IPS-15b (cell line): ENCODE measurements around the gene MYOD1.
A peak's percentile ranks its signal among the peaks of the same experiment; 100 is the strongest.

ENCODE experiments used
- H3K27me3 ChIP-seq: one replicate; pipeline ENCODE4 v1.6.1; 2013; ENCODE audit warnings: low read length; ENCODE audit not compliant: control insufficient read depth, insufficient read depth
- H3K36me3 ChIP-seq: one replicate; pipeline ENCODE4 v1.6.1; 2013; ENCODE audit warnings: low read length; ENCODE audit not compliant: control insufficient read depth, insufficient read depth
- H3K4me1 ChIP-seq: one replicate; pipeline ENCODE4 v1.6.1; 2013; ENCODE audit warnings: mild to moderate bottlenecking, low read length; ENCODE audit not compliant: control insufficient read depth, insufficient read depth
- H3K4me3 ChIP-seq: one replicate; pipeline ENCODE4 v1.5.1; 2013; ENCODE audit warnings: low read depth, low read length
- H3K9ac ChIP-seq: one replicate; pipeline ENCODE4 v1.6.1; 2013; ENCODE audit warnings: low read depth, mild to moderate bottlenecking, low read length
- H3K9me3 ChIP-seq: one replicate; pipeline ENCODE4 v1.6.1; 2013; ENCODE audit warnings: mild to moderate bottlenecking, low read length; ENCODE audit not compliant: control insufficient read depth, insufficient read depth

The MYOD1 gene

GRCh38 chr11:17719028-17719937 lies at the start of gene MYOD1:
TSS of gene MYOD1 (plus strand) at chr11:17719571. CDS start at chr11:17719783, 212 bp downstream.
- Histone ChIP-seq H3K4me1 (peaks cover 3% of the 10 kb centered on the region), H3K4me3 (peak within 1 kb of the TSS; percentile 43)

GRCh38 chr11:17672469-17672868 lies 46.9 kb upstream of the MYOD1 start:
- Histone ChIP-seq H3K9ac (no peak overlapping the region), H3K4me1 (no peaks in the 10 kb centered on the region), H3K36me3 (no peaks in the 10 kb centered on the region), H3K27me3 (peaks cover 8% of the 10 kb centered on the region), H3K9me3 (no peaks in the 10 kb centered on the region), H3K4me3 (no peak overlapping the region)

More at GRCh38 chr11:17719028-17719937, at the start of gene MYOD1:
- H3K9me3 ChIP-seq = no peaks in the 10 kb centered on the region
- no peak within 1 kb of the TSS for H3K9ac ChIP-seq
- no peaks in the 10 kb centered on the region for H3K36me3 ChIP-seq
- H3K27me3 ChIP-seq = peaks cover 98% of the 10 kb centered on the region

GRCh38 chr11:17673951-17674350 lies 45.4 kb upstream of the MYOD1 start:
- Histone ChIP-seq H3K4me3 (no peak overlapping the region), H3K9me3 (no peaks in the 10 kb centered on the region), H3K9ac (no peak overlapping the region), H3K4me1 (no peaks in the 10 kb centered on the region), H3K27me3 (peaks cover 8% of the 10 kb centered on the region), H3K36me3 (no peaks in the 10 kb centered on the region)

DNA sequence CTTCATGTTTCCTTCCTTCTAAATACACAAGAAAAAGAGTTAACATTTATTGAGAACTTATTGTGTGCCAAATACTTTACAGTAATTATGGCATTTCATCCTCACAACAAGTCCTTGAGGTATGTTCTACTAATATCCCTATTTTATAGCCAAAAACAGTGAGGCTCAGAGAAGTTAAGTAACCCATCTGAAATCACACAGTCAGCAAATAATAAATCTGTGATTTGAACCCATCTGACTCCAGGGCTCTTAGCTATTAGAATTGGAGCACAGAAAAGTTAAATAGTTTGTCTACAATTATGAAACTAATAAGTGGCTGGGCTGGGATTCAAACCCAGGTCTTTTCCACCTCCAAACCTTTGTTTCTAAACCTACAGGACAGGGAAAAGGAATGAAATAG lies 36.5 kb upstream of the MYOD1 start:
- Histone ChIP-seq H3K27me3 (peaks cover 9% of the 10 kb centered on the region), H3K4me3 (no peak overlapping the region), H3K9ac (no peak overlapping the region), H3K4me1 (no peaks in the 10 kb centered on the region), H3K9me3 (no peaks in the 10 kb centered on the region), H3K36me3 (no peaks in the 10 kb centered on the region)

DNA sequence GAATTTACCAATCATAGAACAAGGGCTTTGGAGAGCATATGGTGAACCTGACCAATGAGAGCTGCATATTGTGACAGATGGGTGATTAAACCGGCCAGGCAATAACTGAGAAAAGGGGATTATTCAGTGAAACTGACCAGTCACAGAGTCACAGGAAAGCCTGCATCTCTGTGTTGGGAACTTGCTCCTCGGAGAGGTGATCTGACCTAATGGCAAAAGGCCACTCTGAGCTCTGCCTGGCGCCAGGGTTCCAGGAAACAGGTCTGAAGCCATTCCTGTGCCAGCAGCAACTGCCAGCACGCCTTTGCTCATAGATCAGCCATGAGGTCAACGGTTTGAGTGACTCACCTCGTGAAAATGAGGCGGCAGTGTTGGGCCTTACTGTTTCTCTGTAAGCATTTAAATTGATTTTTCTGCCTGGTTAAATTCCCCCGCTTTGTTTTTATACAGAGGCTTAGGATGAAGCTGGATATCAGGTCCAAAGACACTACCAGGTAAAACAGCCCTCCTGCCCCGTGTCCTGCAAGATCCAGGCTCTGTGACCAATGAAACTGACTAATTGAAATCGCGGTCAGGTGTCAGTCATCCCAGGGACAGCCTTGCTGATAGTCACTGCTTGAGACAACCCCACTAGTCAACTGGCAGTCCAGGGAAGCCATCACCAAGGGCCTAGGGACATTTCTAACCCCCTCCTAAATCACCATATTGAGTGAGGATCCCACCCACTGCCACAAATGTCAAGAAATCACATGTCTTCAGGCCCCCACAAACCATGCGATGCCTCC lies 35.8 kb upstream of the MYOD1 start:
- H3K27me3 ChIP-seq = peaks cover 9% of the 10 kb centered on the region
- no peak overlapping the region for H3K9ac ChIP-seq
- H3K36me3 ChIP-seq = no peaks in the 10 kb centered on the region
- H3K4me1 ChIP-seq = no peaks in the 10 kb centered on the region
- H3K4me3 ChIP-seq = no peak overlapping the region
- H3K9me3 ChIP-seq = no peaks in the 10 kb centered on the region

DNA sequence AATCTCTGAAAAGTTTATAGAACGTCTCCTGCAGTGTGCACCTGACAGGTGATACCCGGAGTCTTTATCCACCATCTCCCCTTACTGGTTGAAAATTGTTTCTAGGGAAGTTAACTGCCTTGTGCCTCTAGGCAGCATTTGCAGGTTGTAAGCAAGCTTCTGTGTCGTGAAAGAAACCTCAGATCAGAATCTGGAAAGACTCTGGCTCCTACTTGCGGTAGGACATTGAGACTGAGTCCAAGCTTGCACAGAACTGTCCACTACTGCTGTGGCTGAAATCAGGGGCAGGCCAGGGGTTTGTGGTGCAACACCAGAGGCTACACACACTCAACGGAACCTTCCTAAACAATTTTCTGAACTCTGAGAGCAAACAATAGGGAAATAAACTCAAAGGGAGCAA lies 34.8 kb upstream of the MYOD1 start:
- Histone ChIP-seq H3K27me3 (peaks cover 11% of the 10 kb centered on the region), H3K4me1 (no peaks in the 10 kb centered on the region), H3K36me3 (no peaks in the 10 kb centered on the region), H3K9me3 (no peaks in the 10 kb centered on the region), H3K9ac (no peak overlapping the region), H3K4me3 (no peak overlapping the region)

- H3K4me1 ChIP-seq = no peaks in the 10 kb centered on the region
- no peak overlapping the region for H3K4me3 ChIP-seq
- no peaks in the 10 kb centered on the region for H3K9me3 ChIP-seq
- peaks cover 3% of the 10 kb centered on the region for H3K27me3 ChIP-seq
- H3K9ac ChIP-seq = no peak overlapping the region
- no peaks in the 10 kb centered on the region for H3K36me3 ChIP-seq
These were observed 33.0 kb upstream of the MYOD1 start for GRCh38 chr11:17686231-17686980.

DNA sequence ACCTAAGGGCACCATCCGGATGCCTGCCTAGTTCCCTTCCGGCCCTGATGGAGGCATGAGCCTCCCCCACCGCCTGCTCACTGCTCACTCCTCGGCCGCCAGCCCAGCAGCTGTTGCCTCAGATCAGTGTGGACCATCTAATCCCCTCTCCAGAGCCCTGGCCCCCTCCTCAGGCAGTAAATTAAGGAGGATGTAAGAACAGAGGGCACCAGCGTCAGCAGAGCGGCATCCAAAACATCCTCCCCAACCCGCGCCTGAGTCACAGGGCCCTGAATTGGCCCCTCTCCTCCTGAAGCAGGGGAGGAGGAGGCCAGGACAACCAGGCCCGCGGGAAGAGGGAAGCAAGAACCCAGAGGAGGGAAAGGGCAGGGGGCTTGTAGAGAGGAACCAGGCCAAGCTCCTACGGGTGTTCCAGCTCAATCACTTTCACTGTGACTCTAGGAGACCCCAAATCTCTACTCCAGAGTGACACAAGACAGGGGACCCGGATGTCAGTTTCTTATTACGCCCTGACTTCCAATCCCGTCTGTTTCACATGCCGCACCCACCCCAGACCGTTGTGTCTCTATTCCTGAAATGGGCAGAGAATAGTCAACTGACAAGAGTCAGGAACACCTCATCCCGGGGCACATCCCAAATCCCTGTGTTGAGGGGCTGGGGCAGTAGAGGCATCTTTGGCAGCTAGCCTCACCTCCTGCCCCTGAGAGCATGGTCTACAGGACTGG lies 31.3 kb upstream of the MYOD1 start:
- no peak overlapping the region for H3K4me3 ChIP-seq
- peaks cover 19% of the 10 kb centered on the region for H3K27me3 ChIP-seq

DNA sequence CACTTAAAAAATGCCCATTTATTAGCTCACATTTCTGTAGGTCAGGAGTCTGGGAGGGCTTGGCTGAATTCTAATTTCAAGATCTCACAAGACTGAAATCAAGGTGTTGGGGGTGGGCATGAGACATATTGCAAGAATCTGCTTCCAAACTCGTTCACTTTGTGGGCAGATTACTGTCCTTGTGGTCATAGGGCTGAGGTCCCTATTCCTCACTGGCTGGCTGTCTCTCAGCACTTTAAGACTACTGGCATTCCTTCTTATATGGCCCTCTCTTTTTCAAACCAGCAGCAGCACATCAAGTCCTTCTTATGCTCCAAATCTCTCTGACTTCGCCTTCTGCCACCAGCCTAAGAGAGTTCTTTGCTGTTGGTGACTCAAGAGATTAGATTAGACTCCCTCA lies 27.8 kb upstream of the MYOD1 start:
- Histone ChIP-seq H3K9me3 (no peaks in the 10 kb centered on the region), H3K27me3 (peaks cover 49% of the 10 kb centered on the region), H3K36me3 (no peaks in the 10 kb centered on the region), H3K4me3 (no peak overlapping the region), H3K9ac (no peak overlapping the region), H3K4me1 (no peaks in the 10 kb centered on the region)

More for the DNA sequence above, 31.3 kb upstream of the MYOD1 start:
- H3K4me1 ChIP-seq = no peaks in the 10 kb centered on the region
- no peak overlapping the region for H3K9ac ChIP-seq
- H3K36me3 ChIP-seq = no peaks in the 10 kb centered on the region
- H3K9me3 ChIP-seq = no peaks in the 10 kb centered on the region

DNA sequence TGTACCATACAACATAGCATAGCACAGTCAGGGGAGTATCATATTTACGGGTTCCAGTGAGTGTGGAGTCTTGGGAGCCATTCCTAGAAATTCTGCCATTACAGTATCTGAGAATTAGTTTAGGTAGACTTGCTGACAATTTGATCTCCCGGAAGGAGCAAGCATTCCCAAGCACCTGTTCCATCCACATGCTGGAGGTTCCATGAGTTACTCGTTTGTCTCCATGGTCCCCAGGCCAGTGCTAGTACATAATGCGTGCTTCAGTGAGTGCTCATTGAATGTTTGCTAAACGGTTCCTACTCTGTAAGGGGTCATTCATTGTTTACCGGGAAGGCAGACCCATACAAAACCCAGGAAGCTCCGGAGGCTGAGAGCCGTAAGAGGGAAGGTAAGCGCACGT lies 27.4 kb upstream of the MYOD1 start:
- no peak overlapping the region for H3K4me3 ChIP-seq
- no peaks in the 10 kb centered on the region for H3K4me1 ChIP-seq
- H3K9ac ChIP-seq = no peak overlapping the region
- no peaks in the 10 kb centered on the region for H3K9me3 ChIP-seq
- peaks cover 54% of the 10 kb centered on the region for H3K27me3 ChIP-seq
- no peaks in the 10 kb centered on the region for H3K36me3 ChIP-seq

DNA sequence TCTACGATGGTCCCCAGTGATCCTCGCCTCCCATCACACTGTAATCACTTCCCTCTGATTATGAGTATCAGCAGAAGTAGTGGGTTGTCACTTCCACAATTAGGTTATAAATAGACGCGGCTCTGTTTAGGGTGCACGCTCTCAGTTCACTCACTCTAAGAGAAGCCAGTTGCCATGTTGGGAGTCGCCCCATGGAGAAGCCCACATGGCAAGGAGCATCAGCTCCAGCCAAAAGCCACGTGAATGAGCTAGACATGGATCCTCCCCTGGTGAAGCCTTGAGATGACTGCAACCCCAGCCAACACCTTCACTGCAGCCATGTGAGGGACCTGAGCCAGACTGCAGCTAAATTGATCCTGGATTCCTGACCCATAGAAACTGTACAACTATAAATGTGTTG lies 26.4 kb upstream of the MYOD1 start:
- no peaks in the 10 kb centered on the region for H3K9me3 ChIP-seq
- H3K27me3 ChIP-seq = peaks cover 63% of the 10 kb centered on the region
- H3K36me3 ChIP-seq = no peaks in the 10 kb centered on the region
- H3K4me1 ChIP-seq = no peaks in the 10 kb centered on the region
- no peak overlapping the region for H3K9ac ChIP-seq
- H3K4me3 ChIP-seq = no peak overlapping the region
